Duodenal mucosa (tissue), 2 donors: ENCODE measurements around the gene PALLD.

Source experiments
- H3K27ac ChIP-seq: one replicate; pipeline ENCODE4 v1.7.0; 2013; ENCODE audit warnings: low read depth, low read length
- H3K27me3 ChIP-seq, 2 donors: one replicate each; pipeline ENCODE4 v1.7.0; 2013; ENCODE audit warnings: low read length in 2 of 2, control low read depth in 1 of 2; ENCODE audit not compliant: insufficient read depth in 2 of 2, control insufficient read depth in 1 of 2
- H3K36me3 ChIP-seq, 2 donors: one replicate each; pipeline ENCODE4 v1.7.0; 2013; ENCODE audit warnings: low read length in 2 of 2, control low read depth in 1 of 2; ENCODE audit not compliant: insufficient read depth in 2 of 2, control insufficient read depth in 1 of 2
- H3K4me1 ChIP-seq, 2 donors: one replicate each; pipeline ENCODE4 v1.7.0; 2013; ENCODE audit warnings: low read length in 2 of 2, control low read depth in 1 of 2; ENCODE audit not compliant: insufficient read depth in 2 of 2, control insufficient read depth in 1 of 2
- H3K4me3 ChIP-seq, 2 donors: one replicate each; pipeline ENCODE4 v1.7.0; 2013; ENCODE audit warnings: low read length in 2 of 2, low read depth in 1 of 2
- H3K9ac ChIP-seq, 2 donors: one replicate each; pipeline ENCODE4 v1.7.0; 2013; ENCODE audit warnings: low read length in 2 of 2, low read depth in 1 of 2
- H3K9me3 ChIP-seq, 2 donors: one replicate each; pipeline ENCODE4 v1.7.0; 2013; ENCODE audit warnings: low read length in 2 of 2, control low read depth in 1 of 2; ENCODE audit not compliant: control insufficient read depth in 1 of 2

The PALLD gene

GRCh38 chr4:168857009-168857408 is 360.2 kb downstream of the PALLD start:
- Histone ChIP-seq H3K27ac (no peak overlapping the region), H3K9ac (no peak overlapping the region), H3K27me3 (no peaks in the 10 kb centered on the region), H3K4me3 (no peak overlapping the region), H3K36me3 (peaks cover 0 to 5% of the 10 kb centered on the region in 2 donors), H3K4me1 (peaks cover 0 to 5% of the 10 kb centered on the region in 2 donors), H3K9me3 (no peaks in the 10 kb centered on the region)

GRCh38 chr4:168857546-168858314 is 360.9 kb downstream of the PALLD start:
- H3K4me3 ChIP-seq: no peak overlapping the region
- H3K27me3 ChIP-seq: no peaks in the 10 kb centered on the region
- H3K9ac ChIP-seq: no peak overlapping the region
- peak overlapping the region; percentile 15 for H3K27ac ChIP-seq
- H3K36me3 ChIP-seq: peaks cover 0 to 6% of the 10 kb centered on the region in 2 donors
- H3K4me1 ChIP-seq: peaks cover 0 to 5% of the 10 kb centered on the region in 2 donors
- H3K9me3 ChIP-seq: no peaks in the 10 kb centered on the region

GRCh38 chr4:168859100-168859499 is 362.2 kb downstream of the PALLD start:
- Histone ChIP-seq H3K4me3 (no peak overlapping the region), H3K4me1 (peaks cover 0 to 3% of the 10 kb centered on the region in 2 donors), H3K27ac (no peak overlapping the region), H3K27me3 (no peaks in the 10 kb centered on the region), H3K9ac (no peak overlapping the region), H3K9me3 (no peaks in the 10 kb centered on the region), H3K36me3 (peaks cover 0 to 8% of the 10 kb centered on the region in 2 donors)

- H3K9ac ChIP-seq: no peak overlapping the region
- H3K27me3 ChIP-seq: no peaks in the 10 kb centered on the region
- H3K4me3 ChIP-seq: no peak overlapping the region
- no peak overlapping the region for H3K27ac ChIP-seq
- no peaks in the 10 kb centered on the region for H3K9me3 ChIP-seq
- no peaks in the 10 kb centered on the region for H3K4me1 ChIP-seq
- peaks cover 0 to 3% of the 10 kb centered on the region in 2 donors for H3K36me3 ChIP-seq
Measured at GRCh38 chr4:168859888-168860694, 363.2 kb downstream of the PALLD start.

GRCh38 chr4:168860827-168861226 is 364.0 kb downstream of the PALLD start:
- Histone ChIP-seq H3K4me1 (no peaks in the 10 kb centered on the region), H3K27ac (no peak overlapping the region), H3K36me3 (peaks cover 0 to 3% of the 10 kb centered on the region in 2 donors)

GRCh38 chr4:168863719-168864647 is 367.1 kb downstream of the PALLD start:
- H3K9me3 ChIP-seq: no peaks in the 10 kb centered on the region
- peaks cover 0 to 3% of the 10 kb centered on the region in 2 donors for H3K36me3 ChIP-seq
- H3K27me3 ChIP-seq: no peaks in the 10 kb centered on the region
- H3K9ac ChIP-seq: no peak overlapping the region
- H3K4me1 ChIP-seq: no peaks in the 10 kb centered on the region
- H3K4me3 ChIP-seq: no peak overlapping the region
- H3K27ac ChIP-seq: no peak overlapping the region

More at GRCh38 chr4:168860827-168861226, 364.0 kb downstream of the PALLD start:
- H3K27me3 ChIP-seq: no peaks in the 10 kb centered on the region
- H3K9me3 ChIP-seq: no peaks in the 10 kb centered on the region
- H3K4me3 ChIP-seq: no peak overlapping the region
- no peak overlapping the region for H3K9ac ChIP-seq

- no peaks in the 10 kb centered on the region for H3K27me3 ChIP-seq
- H3K4me1 ChIP-seq: no peaks in the 10 kb centered on the region
- H3K4me3 ChIP-seq: no peak overlapping the region
- H3K36me3 ChIP-seq: peaks cover 0 to 3% of the 10 kb centered on the region in 2 donors
- H3K9me3 ChIP-seq: no peaks in the 10 kb centered on the region
- H3K9ac ChIP-seq: no peak overlapping the region
- H3K27ac ChIP-seq: no peak overlapping the region
Measured at GRCh38 chr4:168864821-168865541, 368.1 kb downstream of the PALLD start.

- Histone ChIP-seq H3K4me3 (no peak overlapping the region), H3K36me3 (peaks cover 0 to 3% of the 10 kb centered on the region in 2 donors), H3K27me3 (no peaks in the 10 kb centered on the region), H3K27ac (no peak overlapping the region), H3K4me1 (no peaks in the 10 kb centered on the region), H3K9ac (no peak overlapping the region), H3K9me3 (no peaks in the 10 kb centered on the region)
Measured at GRCh38 chr4:168865854-168866253, 369.0 kb downstream of the PALLD start.

GRCh38 chr4:168866635-168867034 is 369.8 kb downstream of the PALLD start:
- no peaks in the 10 kb centered on the region for H3K4me1 ChIP-seq
- no peaks in the 10 kb centered on the region for H3K27me3 ChIP-seq
- no peak overlapping the region for H3K27ac ChIP-seq
- no peak overlapping the region for H3K9ac ChIP-seq
- no peak overlapping the region for H3K4me3 ChIP-seq
- no peaks in the 10 kb centered on the region for H3K9me3 ChIP-seq
- H3K36me3 ChIP-seq: peaks cover 0 to 3% of the 10 kb centered on the region in 2 donors
